Measurements from ENCODE around the gene C14orf180.

C14orf180 gene

GRCh38 chr14:104547998-104548700, 31.4 kb upstream of the C14orf180 start:
- Histone ChIP-seq H3K27ac (no peak overlapping the region), H3K9me3 (ENCODE audit: low read depth, low read length) (no peaks in the 10 kb centered on the region), H3K4me3 (no peak overlapping the region), H3K36me3 (ENCODE audit: insufficient read depth, low read length) (no peaks in the 10 kb centered on the region), H3K9ac (ENCODE audit: insufficient read length) (no peak overlapping the region)
- no peak for TF ChIP-seq POLR2AphosphoS5 (IDR thresholded peaks at IDR 0.05; ENCODE audit: borderline replicate concordance, low read depth, low read length)
- no peak for TF ChIP-seq FOXP2 (optimal IDR thresholded peaks at IDR 0.05; ENCODE audit: control extremely low read depth, extremely low read length, insufficient read depth)
- TF ChIP-seq EZH2 (IDR thresholded peaks at IDR 0.05), result no peak
- DNase-seq (ENCODE audit: low read depth, low spot score), result no peak

- Histone ChIP-seq H3K36me3 (ENCODE audit: insufficient read depth, low read length) (no peaks in the 10 kb centered on the region), H3K4me3 (no peak overlapping the region), H3K9ac (ENCODE audit: insufficient read length) (no peak overlapping the region), H3K9me3 (ENCODE audit: low read depth, low read length) (no peaks in the 10 kb centered on the region), H3K27ac (no peak overlapping the region)
- DNase-seq (ENCODE audit: low read depth, low spot score), result no peak
- TF ChIP-seq EZH2 (IDR thresholded peaks at IDR 0.05), result no peak
- TF ChIP-seq POLR2AphosphoS5 (IDR thresholded peaks at IDR 0.05; ENCODE audit: borderline replicate concordance, low read depth, low read length), result no peak
- no peak for TF ChIP-seq FOXP2 (optimal IDR thresholded peaks at IDR 0.05; ENCODE audit: control extremely low read depth, extremely low read length, insufficient read depth)
Observed at GRCh38 chr14:104548802-104549535, 30.6 kb upstream of the C14orf180 start.

- no peaks in the 10 kb centered on the region for H3K9me3 ChIP-seq (ENCODE audit: low read depth, low read length)
- no peak overlapping the region for H3K27ac ChIP-seq
- no peak overlapping the region for H3K9ac ChIP-seq (ENCODE audit: insufficient read length)
- DNase-seq (ENCODE audit: low read depth, low spot score), result no peak
- TF ChIP-seq FOXP2 (optimal IDR thresholded peaks at IDR 0.05; ENCODE audit: control extremely low read depth, extremely low read length, insufficient read depth) (no peak), EZH2 (IDR thresholded peaks at IDR 0.05) (no peak), POLR2AphosphoS5 (IDR thresholded peaks at IDR 0.05; ENCODE audit: borderline replicate concordance, low read depth, low read length) (no peak)
- no peak overlapping the region for H3K4me3 ChIP-seq
- H3K36me3 ChIP-seq (ENCODE audit: insufficient read depth, low read length), result no peaks in the 10 kb centered on the region
Observed at GRCh38 chr14:104549536-104550339, 29.8 kb upstream of the C14orf180 start.

- TF ChIP-seq POLR2AphosphoS5 (IDR thresholded peaks at IDR 0.05; ENCODE audit: borderline replicate concordance, low read depth, low read length), result no peak
- TF ChIP-seq FOXP2 (optimal IDR thresholded peaks at IDR 0.05; ENCODE audit: control extremely low read depth, extremely low read length, insufficient read depth), result no peak
- TF ChIP-seq EZH2 (IDR thresholded peaks at IDR 0.05), result no peak
- H3K36me3 ChIP-seq (ENCODE audit: insufficient read depth, low read length), result no peaks in the 10 kb centered on the region
- H3K27ac ChIP-seq, result no peak overlapping the region
- H3K9ac ChIP-seq (ENCODE audit: insufficient read length), result no peak overlapping the region
- H3K4me3 ChIP-seq, result no peak overlapping the region
- H3K9me3 ChIP-seq (ENCODE audit: low read depth, low read length), result no peaks in the 10 kb centered on the region
- DNase-seq (ENCODE audit: low read depth, low spot score), result no peak
Observed at GRCh38 chr14:104550340-104550860, 29.2 kb upstream of the C14orf180 start.

GRCh38 chr14:104550861-104551728, 28.5 kb upstream of the C14orf180 start:
- H3K9ac ChIP-seq (ENCODE audit: insufficient read length), result no peak overlapping the region
- no peaks in the 10 kb centered on the region for H3K36me3 ChIP-seq (ENCODE audit: insufficient read depth, low read length)
- DNase-seq (ENCODE audit: low read depth, low spot score), result no peak
- TF ChIP-seq POLR2AphosphoS5 (IDR thresholded peaks at IDR 0.05; ENCODE audit: borderline replicate concordance, low read depth, low read length) (no peak), FOXP2 (optimal IDR thresholded peaks at IDR 0.05; ENCODE audit: control extremely low read depth, extremely low read length, insufficient read depth) (no peak), EZH2 (IDR thresholded peaks at IDR 0.05) (no peak)
- no peaks in the 10 kb centered on the region for H3K9me3 ChIP-seq (ENCODE audit: low read depth, low read length)
- H3K4me3 ChIP-seq, result no peak overlapping the region
- H3K27ac ChIP-seq, result no peak overlapping the region

- DNase-seq (ENCODE audit: low read depth, low spot score), result no peak
- Histone ChIP-seq H3K27ac (no peak overlapping the region), H3K9me3 (ENCODE audit: low read depth, low read length) (no peaks in the 10 kb centered on the region), H3K36me3 (ENCODE audit: insufficient read depth, low read length) (no peaks in the 10 kb centered on the region), H3K9ac (ENCODE audit: insufficient read length) (no peak overlapping the region), H3K4me3 (no peak overlapping the region)
- TF ChIP-seq POLR2AphosphoS5 (IDR thresholded peaks at IDR 0.05; ENCODE audit: borderline replicate concordance, low read depth, low read length), result no peak
- TF ChIP-seq FOXP2 (optimal IDR thresholded peaks at IDR 0.05; ENCODE audit: control extremely low read depth, extremely low read length, insufficient read depth), result no peak
Observed at GRCh38 chr14:104551851-104552737, 27.5 kb upstream of the C14orf180 start.

- no peak for DNase-seq (ENCODE audit: low read depth, low spot score)
- Histone ChIP-seq H3K4me3 (no peak overlapping the region), H3K36me3 (ENCODE audit: insufficient read depth, low read length) (no peaks in the 10 kb centered on the region), H3K9ac (ENCODE audit: insufficient read length) (no peak overlapping the region), H3K9me3 (ENCODE audit: low read depth, low read length) (no peaks in the 10 kb centered on the region), H3K27ac (no peak overlapping the region)
- TF ChIP-seq FOXP2 (optimal IDR thresholded peaks at IDR 0.05; ENCODE audit: control extremely low read depth, extremely low read length, insufficient read depth) (no peak), EZH2 (IDR thresholded peaks at IDR 0.05) (no peak), POLR2AphosphoS5 (IDR thresholded peaks at IDR 0.05; ENCODE audit: borderline replicate concordance, low read depth, low read length) (no peak)
Observed at GRCh38 chr14:104552738-104553125, 26.8 kb upstream of the C14orf180 start.
